ENCODE results near the gene STPG4. TPM values are rescaled to one million over a fixed set of nuclear protein-coding genes. Genes with fewer than 3 reads are reported as not detected.

The STPG4 gene
- total and polyA plus RNA-seq, 2 of the 8 experiments (the other 6 are each of a cell fraction or from before 2014, with no cell fraction given) = 0.28 TPM; not detected in 1

DNA sequence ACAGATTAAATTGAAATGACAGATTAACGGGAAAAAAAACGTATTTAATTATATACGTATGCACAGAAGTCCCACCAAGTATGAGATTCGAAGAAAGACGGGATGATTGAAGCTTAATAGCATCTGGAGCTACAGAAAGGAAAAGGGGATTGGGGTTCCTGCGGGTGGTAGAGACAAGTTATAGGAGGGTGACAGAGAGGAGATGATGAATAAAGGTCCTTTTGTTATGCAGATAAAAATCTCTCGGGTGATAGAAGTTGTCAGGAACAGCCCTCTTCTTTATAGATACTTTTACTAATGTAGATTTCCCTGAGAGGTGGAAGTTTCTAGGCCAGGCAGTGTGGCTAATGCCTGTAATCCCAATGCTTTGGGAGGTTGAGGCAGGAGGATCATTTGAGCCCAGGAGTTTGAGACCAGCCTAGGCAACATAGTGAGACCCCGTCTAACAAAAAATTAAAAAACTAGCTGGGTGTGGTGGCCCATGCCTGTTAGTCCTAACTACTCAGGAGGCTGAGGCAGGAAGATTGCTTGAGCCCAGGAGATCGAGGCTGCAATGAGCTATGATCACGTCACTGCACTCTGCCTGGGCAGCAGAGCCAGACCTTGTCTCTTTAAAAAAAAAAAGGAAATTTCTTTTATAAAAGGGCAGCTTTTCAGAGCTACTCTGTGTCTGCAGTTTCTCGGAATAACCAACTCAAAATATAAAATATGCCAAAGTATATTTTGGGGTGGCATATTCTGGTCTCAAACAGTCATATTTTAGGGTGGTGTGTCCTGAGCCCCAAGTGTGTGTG is 113.0 kb downstream of the STPG4 start (continued):
- TF ChIP-seq EP300 (IDR thresholded peaks at IDR 0.05; ENCODE audit: borderline replicate concordance in 1 of 2, low read depth in 2 of 2, low read length in 2 of 2) = no peak
- TF ChIP-seq SIX5 (IDR thresholded peaks at IDR 0.05; ENCODE audit: low read depth, low read length) = no peak
- no peak for TF ChIP-seq TCF12 (IDR thresholded peaks at IDR 0.05; ENCODE audit: low read depth, low read length)
- TF ChIP-seq BRCA1 (IDR thresholded peaks at IDR 0.05; ENCODE audit: low read depth, low read length) = no peak
- TF ChIP-seq SIRT6 (IDR thresholded peaks at IDR 0.05; ENCODE audit: low read length) = no peak
- TF ChIP-seq PHF8 (conservative IDR thresholded peaks at IDR 0.05; ENCODE audit: low read depth, low read length) = no peak
- TF ChIP-seq KDM4A (IDR thresholded peaks at IDR 0.05; ENCODE audit: low read depth, low read length, severe bottlenecking) = no peak

Measured in H1 (cell line).